ENCODE data around the gene ELMOD3. TPM values are rescaled to one million over a fixed set of nuclear protein-coding genes. Genes with fewer than 3 reads are reported as not detected.
"Not testable (repeated sequence)": the region's sequence is repeated elsewhere in the genome, so short reads cannot be mapped to it uniquely, and the experiment has no call there.

ELMOD3 gene
- total RNA-seq, 1 donor from 2014 or later, result 18.9 TPM

DNA sequence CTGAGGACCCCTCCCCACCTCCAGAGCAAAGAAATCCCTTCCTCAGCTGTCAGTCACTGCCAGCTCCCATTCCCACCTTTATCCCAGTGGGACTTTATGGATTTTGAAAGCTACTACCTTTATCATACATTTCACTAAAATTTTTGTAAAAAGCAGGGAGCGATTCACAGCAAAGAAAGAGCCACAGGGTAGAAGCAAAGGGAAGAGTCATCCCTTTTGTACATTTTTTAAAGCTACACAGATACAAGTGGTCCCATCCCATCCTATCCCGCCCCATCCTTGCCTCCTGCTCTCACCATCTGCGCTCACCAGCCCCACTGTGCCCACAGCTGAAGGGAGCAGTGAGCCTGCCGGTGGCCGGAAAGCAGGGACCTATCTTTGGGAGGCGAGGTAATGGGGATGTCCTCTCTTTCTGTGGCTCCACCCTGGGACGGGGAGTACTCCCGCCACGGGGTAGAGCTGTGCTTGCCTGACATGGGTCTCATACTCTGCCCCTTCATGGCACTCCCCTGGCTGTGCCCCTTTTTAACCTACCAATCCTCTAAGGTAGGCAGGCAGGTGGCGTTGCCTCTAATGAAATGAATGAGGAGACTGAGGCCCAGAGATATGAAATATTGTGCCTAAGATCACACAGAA lies 77.1 kb downstream of the ELMOD3 start:
- Mint-ChIP-seq H3K4me1 (ENCODE audit: low read depth) (peaks cover 2% of the 10 kb centered on the region), H3K9me3 (no peaks in the 10 kb centered on the region), H3K4me3 (ENCODE audit: low read depth) (no peak overlapping the region), H3K27ac (no peak overlapping the region), H3K27me3 (ENCODE audit: low read depth) (no peaks in the 10 kb centered on the region), H3K36me3 (ENCODE audit: low read depth) (no peaks in the 10 kb centered on the region)
- DNase-seq (ENCODE audit: low spot score), result no peak
- intact Hi-C loops (cut with micrococcal nuclease), result no loop called here

DNA sequence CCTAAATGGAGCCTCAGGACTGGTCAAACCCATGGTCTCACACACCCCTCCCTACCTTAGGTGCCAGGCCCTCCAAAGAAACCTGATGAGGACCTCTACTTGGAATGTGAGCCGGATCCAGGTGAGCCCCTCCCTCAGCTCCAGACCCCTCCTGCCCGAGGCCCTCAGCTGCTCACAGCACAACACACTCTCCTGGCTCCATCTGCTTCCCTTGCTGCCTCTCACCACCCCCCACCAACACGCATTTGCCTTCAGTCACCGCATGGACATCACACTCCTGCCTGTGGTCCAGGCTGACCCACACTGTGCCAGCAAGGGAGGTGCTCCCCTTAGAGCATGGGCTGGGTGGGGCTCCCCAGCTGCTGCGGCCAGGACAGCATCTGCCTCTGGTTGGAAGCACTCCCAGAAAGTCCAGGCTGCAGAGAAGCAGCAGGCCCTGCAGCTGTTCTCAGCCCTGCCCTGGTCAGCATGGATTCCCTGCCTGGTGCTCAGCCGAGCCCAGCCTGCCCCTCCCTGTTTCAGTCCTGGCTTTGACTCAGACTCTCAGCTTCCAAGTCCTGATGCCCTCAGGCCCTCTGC lies 79.0 kb downstream of the ELMOD3 start:
- no peaks in the 10 kb centered on the region for H3K27me3 Mint-ChIP-seq (ENCODE audit: low read depth)
- no peak overlapping the region for H3K4me3 Mint-ChIP-seq (ENCODE audit: low read depth)
- no peaks in the 10 kb centered on the region for H3K9me3 Mint-ChIP-seq
- H3K4me1 Mint-ChIP-seq (ENCODE audit: low read depth), result peaks cover 10% of the 10 kb centered on the region
- no peaks in the 10 kb centered on the region for H3K36me3 Mint-ChIP-seq (ENCODE audit: low read depth)
- no peak for DNase-seq (ENCODE audit: low spot score)
- H3K27ac Mint-ChIP-seq, result no peak overlapping the region
- intact Hi-C loops (cut with micrococcal nuclease), result no loop called here

DNA sequence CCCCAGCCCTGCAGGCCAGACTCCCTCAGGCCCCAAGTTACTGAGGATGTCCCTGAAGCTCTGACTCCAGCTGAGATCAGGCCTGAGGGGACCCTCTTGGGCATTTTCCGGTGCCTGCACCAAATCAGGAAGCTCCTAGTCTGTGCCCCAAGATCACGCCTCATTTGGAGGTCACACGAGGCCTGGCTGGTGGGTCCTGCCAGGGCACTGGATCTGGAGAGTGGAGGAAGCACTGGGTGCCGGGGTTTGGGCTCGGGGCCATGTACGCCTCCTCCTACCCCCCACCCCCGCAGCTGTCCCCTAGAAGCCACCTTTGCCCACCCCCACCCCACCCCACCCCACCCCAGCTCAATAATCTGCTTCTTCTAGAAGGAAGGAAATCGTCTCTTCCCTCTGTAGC lies 80.1 kb downstream of the ELMOD3 start:
- Mint-ChIP-seq H3K9me3 (no peaks in the 10 kb centered on the region), H3K4me1 (ENCODE audit: low read depth) (peaks cover 21% of the 10 kb centered on the region), H3K4me3 (ENCODE audit: low read depth) (no peak overlapping the region), H3K27ac (no peak overlapping the region), H3K27me3 (ENCODE audit: low read depth) (no peaks in the 10 kb centered on the region), H3K36me3 (ENCODE audit: low read depth) (no peaks in the 10 kb centered on the region)
- intact Hi-C loops (cut with micrococcal nuclease), result no loop called here
- DNase-seq (ENCODE audit: low spot score), result no peak

DNA sequence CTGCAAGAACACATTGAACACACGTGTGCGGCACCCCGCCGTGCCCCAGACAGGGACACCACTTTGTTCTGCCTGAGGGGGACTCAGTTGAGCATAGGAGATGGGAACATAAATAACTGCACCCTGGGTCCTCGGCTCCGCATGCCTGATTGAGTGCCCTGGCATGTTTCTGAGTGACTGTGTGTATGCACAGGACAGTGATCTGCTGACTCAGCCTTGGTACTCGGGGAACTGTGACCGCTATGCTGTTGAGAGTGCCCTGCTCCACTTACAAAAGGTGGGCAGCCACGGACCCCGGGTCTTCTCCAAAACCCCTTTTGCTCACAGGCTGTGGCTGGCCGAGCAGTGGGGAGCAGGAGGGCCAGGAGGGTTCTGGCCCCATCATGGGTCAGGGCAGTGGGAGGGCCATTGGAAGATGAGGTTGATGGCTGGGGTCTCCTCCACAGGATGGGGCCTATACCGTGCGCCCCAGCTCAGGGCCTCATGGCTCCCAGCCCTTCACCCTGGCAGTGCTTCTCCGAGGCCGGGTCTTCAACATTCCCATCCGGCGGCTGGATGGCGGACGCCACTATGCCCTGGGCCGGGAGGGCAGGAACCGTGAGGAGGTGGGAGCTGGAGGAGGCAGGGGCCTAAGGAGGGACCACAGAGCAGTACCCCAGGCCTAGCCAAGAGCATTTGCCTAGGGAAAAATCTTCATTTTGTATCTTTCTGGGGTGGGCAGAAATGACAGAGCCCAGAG lies 80.8 kb downstream of the ELMOD3 start:
- Mint-ChIP-seq H3K4me1 (ENCODE audit: low read depth) (peaks cover 26% of the 10 kb centered on the region), H3K36me3 (ENCODE audit: low read depth) (no peaks in the 10 kb centered on the region), H3K27ac (no peak overlapping the region), H3K9me3 (no peaks in the 10 kb centered on the region), H3K27me3 (ENCODE audit: low read depth) (no peaks in the 10 kb centered on the region), H3K4me3 (ENCODE audit: low read depth) (no peak overlapping the region)
- intact Hi-C loops (cut with micrococcal nuclease), result no loop called here
- DNase-seq (ENCODE audit: low spot score), result no peak

DNA sequence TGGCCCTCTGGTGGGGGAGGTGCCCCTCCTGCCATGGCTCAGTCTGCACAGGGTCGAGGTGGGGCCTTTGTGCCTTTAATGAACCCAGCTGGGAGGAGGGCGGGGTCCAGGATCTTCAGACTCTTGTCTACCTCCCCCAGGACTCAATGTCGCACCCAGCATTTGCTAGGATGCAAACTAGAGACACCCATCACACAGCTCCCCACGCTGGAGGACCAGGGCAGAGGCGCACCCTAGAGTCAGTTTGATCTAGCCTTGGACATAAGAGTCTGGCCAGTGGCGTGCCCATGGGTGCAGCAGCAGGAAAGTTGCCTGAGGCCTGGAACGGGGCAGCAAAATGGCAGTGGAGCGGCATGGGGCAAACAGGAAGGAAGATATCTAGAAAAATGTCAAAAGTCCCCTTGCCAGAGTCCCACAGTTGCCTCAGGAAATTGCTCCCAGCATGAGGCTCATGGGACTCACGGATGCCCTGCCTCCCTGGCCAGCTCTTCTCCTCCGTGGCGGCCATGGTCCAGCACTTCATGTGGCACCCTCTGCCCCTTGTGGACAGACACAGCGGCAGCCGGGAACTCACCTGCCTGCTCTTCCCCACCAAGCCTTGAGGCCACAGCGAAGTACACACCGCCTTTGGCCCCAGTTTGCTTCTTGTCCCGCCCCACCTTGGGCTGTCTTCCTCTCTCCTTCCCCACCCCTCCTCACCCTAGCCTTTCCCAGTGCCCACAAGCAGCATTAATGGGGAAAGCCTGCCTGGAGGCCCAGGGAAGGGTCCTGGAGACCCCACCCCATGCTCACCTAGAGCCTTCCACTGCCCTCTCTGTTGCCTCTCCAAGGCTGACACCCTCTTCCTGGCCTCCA lies 81.6 kb downstream of the ELMOD3 start:
- Mint-ChIP-seq H3K27ac (peak overlapping the region; percentile 98), H3K27me3 (ENCODE audit: low read depth) (no peaks in the 10 kb centered on the region), H3K36me3 (ENCODE audit: low read depth) (no peaks in the 10 kb centered on the region), H3K4me3 (ENCODE audit: low read depth) (no peak overlapping the region), H3K9me3 (no peaks in the 10 kb centered on the region), H3K4me1 (ENCODE audit: low read depth) (peaks cover 28% of the 10 kb centered on the region)
- no peak for DNase-seq (ENCODE audit: low spot score)
- intact Hi-C loops (cut with micrococcal nuclease), result no loop called here

DNA sequence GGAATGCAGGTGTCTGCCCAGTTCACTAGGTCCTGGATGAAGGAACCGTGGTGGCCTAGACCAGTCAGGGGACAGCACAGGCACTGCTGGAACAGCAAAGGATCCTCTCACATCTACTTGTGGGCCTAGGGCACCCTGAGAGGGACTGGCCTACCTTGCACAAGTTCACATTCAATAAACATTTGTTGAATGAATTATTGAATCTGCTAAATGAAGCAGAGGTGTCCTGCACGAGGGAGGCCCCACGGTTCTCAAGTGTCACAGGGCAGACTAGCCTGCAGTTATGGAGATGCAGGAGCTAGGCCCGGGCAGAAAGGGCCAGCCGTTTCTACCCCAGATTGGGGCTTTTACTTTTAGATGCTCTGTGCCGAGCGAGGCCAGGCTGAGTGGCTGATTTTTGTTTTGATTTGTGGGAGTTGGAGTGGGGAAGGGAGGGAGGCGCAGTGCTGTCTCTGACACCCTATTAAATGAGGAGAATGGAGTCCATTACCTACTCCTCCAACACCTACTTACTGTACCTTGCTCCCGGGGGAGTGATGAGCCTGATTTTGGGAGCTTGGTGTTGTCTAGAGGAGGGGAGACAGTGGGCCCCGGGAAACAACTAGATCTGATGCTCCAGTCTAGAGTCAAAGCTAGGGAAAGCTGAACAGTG lies 82.4 kb downstream of the ELMOD3 start:
- Mint-ChIP-seq H3K4me3 (ENCODE audit: low read depth) (peak overlapping the region; percentile 82), H3K36me3 (ENCODE audit: low read depth) (no peaks in the 10 kb centered on the region), H3K27me3 (ENCODE audit: low read depth) (no peaks in the 10 kb centered on the region), H3K27ac (peak overlapping the region; percentile 98), H3K4me1 (ENCODE audit: low read depth) (peaks cover 28% of the 10 kb centered on the region), H3K9me3 (no peaks in the 10 kb centered on the region)
- no peak for DNase-seq (ENCODE audit: low spot score)
- intact Hi-C loops (cut with micrococcal nuclease), result no loop called here

DNA sequence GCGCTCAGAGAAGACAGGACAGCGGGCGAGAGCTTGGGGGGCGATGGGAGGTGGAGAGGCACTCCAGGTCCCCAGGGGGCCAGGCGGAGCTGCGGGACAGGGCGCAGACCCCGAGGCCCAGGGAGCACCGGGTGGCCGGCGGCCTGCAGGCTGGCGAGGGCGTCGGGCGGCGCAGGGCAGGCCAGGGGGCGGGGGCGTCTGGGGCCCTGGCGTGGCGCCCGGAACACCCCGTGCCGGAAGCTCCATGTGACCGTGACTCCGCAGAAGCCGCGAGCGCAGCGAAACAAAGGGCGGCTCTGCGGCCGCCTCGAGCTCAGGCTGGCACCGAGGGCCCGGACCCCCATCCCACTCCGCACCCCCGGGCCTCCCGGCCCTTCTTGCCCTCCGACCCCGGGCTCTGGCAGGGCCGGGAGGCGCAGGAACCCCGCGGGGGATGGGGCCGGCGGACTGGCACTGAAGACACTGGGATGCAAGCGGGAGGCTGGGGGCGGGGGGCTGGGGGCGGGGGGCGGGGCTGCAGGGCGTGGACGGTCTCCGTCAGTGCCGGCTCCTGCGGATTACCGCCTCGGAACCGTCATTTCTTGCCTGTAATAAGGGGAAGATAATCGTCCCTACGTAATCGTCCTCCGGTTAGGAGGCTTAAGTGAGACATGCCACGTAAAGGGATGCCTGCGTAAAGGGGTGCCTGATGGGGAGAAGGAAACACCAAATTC lies 83.1 kb downstream of the ELMOD3 start:
- peak; percentile 70 for DNase-seq (ENCODE audit: low spot score)
- H3K36me3 Mint-ChIP-seq (ENCODE audit: low read depth), result no peaks in the 10 kb centered on the region
- peaks cover 28% of the 10 kb centered on the region for H3K4me1 Mint-ChIP-seq (ENCODE audit: low read depth)
- peak overlapping the region; percentile 98 for H3K27ac Mint-ChIP-seq
- no peaks in the 10 kb centered on the region for H3K27me3 Mint-ChIP-seq (ENCODE audit: low read depth)
- peak overlapping the region; percentile 82 for H3K4me3 Mint-ChIP-seq (ENCODE audit: low read depth)
- H3K9me3 Mint-ChIP-seq, result no peaks in the 10 kb centered on the region
- intact Hi-C loops (cut with micrococcal nuclease), result loop anchor here (1.0 to 2.0 kb wide), 3 partner anchors 17 to 108 kb away; no protein-coding TSS in a partner anchor

DNA sequence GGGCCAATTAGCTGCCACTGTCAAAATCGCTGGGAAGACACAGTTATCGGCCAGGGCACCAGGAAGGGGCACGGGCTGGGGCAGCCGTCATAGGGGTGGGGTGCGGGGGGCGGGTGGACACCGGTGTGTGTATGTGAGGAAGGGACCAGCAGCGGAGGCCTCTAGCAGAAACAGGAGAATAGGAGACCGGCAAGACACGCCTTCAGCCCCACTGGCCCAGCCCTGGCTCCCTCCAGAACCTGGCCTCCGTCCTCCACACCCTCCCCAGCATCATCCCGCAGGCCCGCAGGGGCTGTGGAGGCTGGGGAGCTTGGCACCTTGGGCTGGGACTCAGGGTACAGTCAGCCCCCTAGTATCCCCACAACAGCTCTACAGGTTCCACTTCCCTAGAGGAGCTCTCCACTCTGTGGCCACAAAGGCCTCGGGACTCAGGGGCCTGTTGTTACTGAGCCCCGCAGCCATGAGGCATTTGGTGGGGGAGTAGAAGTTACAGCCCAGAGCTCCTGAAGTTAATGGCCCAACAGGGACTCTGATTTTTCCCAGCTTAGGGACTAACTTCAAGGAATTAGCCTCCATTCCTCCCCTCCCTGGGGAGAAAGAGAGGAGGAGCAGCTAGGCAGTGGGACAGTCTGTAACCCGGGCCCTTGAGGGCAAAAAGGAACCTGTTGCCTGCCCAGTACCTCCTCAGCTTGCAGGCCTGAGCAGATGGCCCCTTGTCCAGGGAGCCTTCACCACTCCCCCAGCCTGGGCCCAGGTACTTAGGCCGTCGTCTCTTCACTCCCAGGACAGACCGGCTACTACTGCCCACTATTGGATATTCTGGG lies 83.8 kb downstream of the ELMOD3 start:
- no peaks in the 10 kb centered on the region for H3K36me3 Mint-ChIP-seq (ENCODE audit: low read depth)
- H3K4me1 Mint-ChIP-seq (ENCODE audit: low read depth), result peaks cover 28% of the 10 kb centered on the region
- DNase-seq (ENCODE audit: low spot score), result no peak
- intact Hi-C loops (cut with micrococcal nuclease), result loop anchor here (1.0 to 2.0 kb wide), 3 partner anchors 18 to 109 kb away; no protein-coding TSS in a partner anchor
- H3K4me3 Mint-ChIP-seq (ENCODE audit: low read depth), result peak overlapping the region; percentile 81
- no peaks in the 10 kb centered on the region for H3K9me3 Mint-ChIP-seq
- peak overlapping the region; percentile 98 for H3K27ac Mint-ChIP-seq
- no peaks in the 10 kb centered on the region for H3K27me3 Mint-ChIP-seq (ENCODE audit: low read depth)

DNA sequence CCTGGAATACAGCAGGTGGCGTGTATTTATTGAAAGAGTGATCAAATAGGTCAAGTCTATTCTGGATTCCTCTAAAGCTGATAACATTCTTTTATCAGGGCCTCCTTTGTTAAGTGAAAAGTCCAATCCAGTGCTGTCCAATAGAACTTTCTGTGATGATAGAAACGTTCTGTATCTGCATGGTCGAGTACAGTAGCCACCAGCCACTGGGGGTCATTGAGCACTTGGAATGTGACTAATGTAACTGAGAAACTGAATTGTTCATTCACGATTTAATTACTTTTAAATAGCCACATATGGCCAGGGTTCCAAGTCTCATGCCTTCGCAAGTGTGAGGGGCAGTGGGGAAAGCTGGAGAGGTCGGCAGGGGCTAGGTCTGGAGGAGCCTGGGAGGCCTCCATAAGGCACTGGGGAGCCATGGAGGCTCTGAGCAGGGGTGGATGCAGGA lies 84.5 kb downstream of the ELMOD3 start:
- Mint-ChIP-seq H3K4me1 (ENCODE audit: low read depth) (peaks cover 28% of the 10 kb centered on the region), H3K4me3 (ENCODE audit: low read depth) (peak overlapping the region; percentile 81), H3K9me3 (no peaks in the 10 kb centered on the region), H3K36me3 (ENCODE audit: low read depth) (no peaks in the 10 kb centered on the region), H3K27me3 (ENCODE audit: low read depth) (no peaks in the 10 kb centered on the region), H3K27ac (peak overlapping the region; percentile 98)
- intact Hi-C loops (cut with micrococcal nuclease), result loop anchor here (2.0 kb wide), 1 partner anchor 18 kb away; no protein-coding TSS in a partner anchor
- DNase-seq (ENCODE audit: low spot score), result no peak

DNA sequence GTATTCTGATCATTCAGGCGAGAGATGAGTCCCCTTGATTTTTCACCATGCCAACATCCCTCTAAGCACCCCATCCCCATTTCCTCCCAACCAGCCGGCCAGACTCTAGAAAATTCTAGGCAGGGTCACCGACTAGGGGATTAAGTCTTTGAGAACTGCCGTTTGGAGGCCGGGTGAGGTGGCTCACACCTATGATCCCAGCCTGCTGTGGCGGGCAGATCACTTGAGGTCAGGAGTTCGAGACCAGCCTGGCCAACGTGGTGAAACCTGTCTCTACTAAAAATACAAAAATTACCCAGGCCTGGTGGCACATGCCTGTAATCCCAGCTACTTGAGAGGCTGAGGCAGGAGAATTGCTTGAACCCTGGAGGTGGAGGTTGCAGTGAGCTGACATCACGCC lies 85.0 kb downstream of the ELMOD3 start:
- Mint-ChIP-seq H3K4me3 (ENCODE audit: low read depth) (peak overlapping the region; percentile 81), H3K4me1 (ENCODE audit: low read depth) (peaks cover 28% of the 10 kb centered on the region), H3K27ac (peak overlapping the region; percentile 98)
- not testable (repeated sequence) for H3K27me3 Mint-ChIP-seq (ENCODE audit: low read depth); H3K9me3 Mint-ChIP-seq; H3K36me3 Mint-ChIP-seq (ENCODE audit: low read depth); DNase-seq (ENCODE audit: low spot score)
- intact Hi-C loops (cut with micrococcal nuclease), result loop anchor here (2.0 kb wide), 1 partner anchor 19 kb away; no protein-coding TSS in a partner anchor

DNA sequence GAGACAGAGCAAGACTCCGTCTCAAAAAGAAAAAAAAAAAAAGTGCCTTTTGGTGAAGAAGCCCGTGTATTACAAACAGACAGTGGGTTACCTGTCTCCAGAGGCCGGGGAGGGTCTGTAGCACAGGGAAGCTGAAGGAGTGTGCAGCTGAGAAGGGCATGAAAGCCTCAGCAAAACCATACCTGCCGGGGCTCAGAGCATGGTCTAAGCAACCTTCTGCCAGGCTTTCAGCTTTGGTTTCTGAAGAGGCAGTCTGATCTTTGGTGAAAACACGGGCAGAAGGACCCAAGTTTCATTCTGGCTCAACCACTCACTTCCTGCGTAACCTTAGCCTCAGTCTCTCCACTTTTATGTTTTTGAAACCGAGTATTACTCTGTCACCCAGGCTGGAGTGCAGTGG lies 85.4 kb downstream of the ELMOD3 start:
- H3K36me3 Mint-ChIP-seq (ENCODE audit: low read depth), result no peaks in the 10 kb centered on the region
- no peaks in the 10 kb centered on the region for H3K27me3 Mint-ChIP-seq (ENCODE audit: low read depth)
- peak overlapping the region; percentile 98 for H3K27ac Mint-ChIP-seq
- H3K9me3 Mint-ChIP-seq, result no peaks in the 10 kb centered on the region
- DNase-seq (ENCODE audit: low spot score), result no peak
- H3K4me1 Mint-ChIP-seq (ENCODE audit: low read depth), result peaks cover 28% of the 10 kb centered on the region
- H3K4me3 Mint-ChIP-seq (ENCODE audit: low read depth), result peak overlapping the region; percentile 81
- intact Hi-C loops (cut with micrococcal nuclease), result loop anchor here (2.0 kb wide), 1 partner anchor 19 kb away; no protein-coding TSS in a partner anchor
